ENCODE data around the gene LCE4A. TPM values are rescaled to one million over a fixed set of nuclear protein-coding genes. Genes with fewer than 3 reads are reported as not detected.
"Not testable (repeated sequence)": the region's sequence is repeated elsewhere in the genome, so short reads cannot be mapped to it uniquely, and the experiment has no call there.

LCE4A gene
- not detected for total RNA-seq
- long read RNA-seq, result 0 reads

GRCh38 chr1:152707860-152708259 lies at the start of gene LCE4A:
Gene LCE4A (plus strand): TSS chr1:152708160. CDS start chr1:152709076, 916 bp downstream.
- intact Hi-C loops (cut with DNase I), result no loop called here
- no peak for ATAC-seq
- no peak for DNase-seq (ENCODE audit: missing footprints)

- intact Hi-C loops (cut with DNase I), result no loop called here
- ATAC-seq, result no peak
- DNase-seq (ENCODE audit: missing footprints), result no peak
Observed at GRCh38 chr1:152658649-152659048, 49.3 kb upstream of the LCE4A start.

GRCh38 chr1:152663098-152663497 lies 44.9 kb upstream of the LCE4A start, which contains the start of gene LCE2D:
Gene LCE2D (plus strand): TSS chr1:152663380. CDS start chr1:152664106, 726 bp downstream.
- intact Hi-C loops (cut with DNase I), result no loop called here
- DNase-seq (ENCODE audit: missing footprints) (no peak), ATAC-seq (no peak)

GRCh38 chr1:152666171-152666570 lies 41.8 kb upstream of the LCE4A start:
- DNase-seq (ENCODE audit: missing footprints); ATAC-seq; intact Hi-C loops (cut with DNase I): not testable (repeated sequence)

- intact Hi-C loops (cut with DNase I), result no loop called here
- no peak for ATAC-seq
- no peak for DNase-seq (ENCODE audit: missing footprints)
Observed at GRCh38 chr1:152667648-152668047, 40.3 kb upstream of the LCE4A start.

GRCh38 chr1:152673016-152673415 lies 34.9 kb upstream of the LCE4A start:
- ATAC-seq (no peak), DNase-seq (ENCODE audit: missing footprints) (no peak)
- intact Hi-C loops (cut with DNase I), result no loop called here

GRCh38 chr1:152674983-152675382 lies 33.0 kb upstream of the LCE4A start, which contains the start of gene LCE2C:
Gene LCE2C (plus strand): TSS chr1:152675279. CDS start chr1:152676016, 737 bp downstream.
- ATAC-seq; DNase-seq (ENCODE audit: missing footprints); intact Hi-C loops (cut with DNase I): not testable (repeated sequence)

GRCh38 chr1:152679459-152679858 lies 28.5 kb upstream of the LCE4A start:
- DNase-seq (ENCODE audit: missing footprints) (no peak), ATAC-seq (peak; percentile 65)
- intact Hi-C loops (cut with DNase I), result no loop called here

- no peak for ATAC-seq
- DNase-seq (ENCODE audit: missing footprints), result no peak
- intact Hi-C loops (cut with DNase I), result no loop called here
Observed at GRCh38 chr1:152681616-152682015, 26.3 kb upstream of the LCE4A start.

- no peak for DNase-seq (ENCODE audit: missing footprints)
- no peak for ATAC-seq
- intact Hi-C loops (cut with DNase I), result no loop called here
Observed at GRCh38 chr1:152683846-152684245, 24.1 kb upstream of the LCE4A start.

- intact Hi-C loops (cut with DNase I); ATAC-seq: not testable (repeated sequence)
Observed at GRCh38 chr1:152685823-152686222, 22.1 kb upstream of the LCE4A start, which contains the start of gene LCE2B. Gene LCE2B (plus strand): TSS chr1:152686123. CDS start chr1:152686844, 721 bp downstream.

GRCh38 chr1:152697701-152698600 lies 10.0 kb upstream of the LCE4A start, which contains the start of gene LCE2A:
Gene LCE2A (plus strand): TSS chr1:152698345. CDS start chr1:152698902, 557 bp downstream.
- ATAC-seq (no peak), DNase-seq (ENCODE audit: missing footprints) (no peak)
- intact Hi-C loops (cut with DNase I), result no loop called here

More at GRCh38 chr1:152685823-152686222, 22.1 kb upstream of the LCE4A start, which contains the start of gene LCE2B:
- DNase-seq (ENCODE audit: missing footprints), result not testable (repeated sequence)

- DNase-seq (ENCODE audit: missing footprints) (no peak), ATAC-seq (no peak)
- intact Hi-C loops (cut with DNase I), result no loop called here
Observed at GRCh38 chr1:152699746-152700145, 8.2 kb upstream of the LCE4A start.

GRCh38 chr1:152718238-152718637 lies 10.3 kb downstream of the LCE4A start:
- intact Hi-C loops (cut with DNase I), result no loop called here
- DNase-seq (ENCODE audit: missing footprints) (no peak), ATAC-seq (no peak)

GRCh38 chr1:152725261-152725660 lies 17.3 kb downstream of the LCE4A start:
- DNase-seq (ENCODE audit: missing footprints), result no peak
- intact Hi-C loops (cut with DNase I), result no loop called here
- ATAC-seq, result no peak

- no peak for DNase-seq (ENCODE audit: missing footprints)
- intact Hi-C loops (cut with DNase I), result no loop called here
Observed at GRCh38 chr1:152728986-152729385, 21.0 kb downstream of the LCE4A start.

GRCh38 chr1:152735648-152736047 lies 27.7 kb downstream of the LCE4A start:
- intact Hi-C loops (cut with DNase I), result no loop called here
- no peak for DNase-seq (ENCODE audit: missing footprints)
- ATAC-seq, result no peak

More at GRCh38 chr1:152728986-152729385, 21.0 kb downstream of the LCE4A start:
- no peak for ATAC-seq

GRCh38 chr1:152737997-152738396 lies 30.0 kb downstream of the LCE4A start:
- DNase-seq (ENCODE audit: missing footprints) (no peak), ATAC-seq (no peak)
- intact Hi-C loops (cut with DNase I), result no loop called here

GRCh38 chr1:152739841-152740240 lies 31.9 kb downstream of the LCE4A start:
- intact Hi-C loops (cut with DNase I), result no loop called here
- ATAC-seq, result no peak
- no peak for DNase-seq (ENCODE audit: missing footprints)

GRCh38 chr1:152741656-152742055 lies 33.7 kb downstream of the LCE4A start:
- no peak for DNase-seq (ENCODE audit: missing footprints)
- intact Hi-C loops (cut with DNase I), result no loop called here
- no peak for ATAC-seq

All from Right ventricle myocardium inferior (tissue), 1 donor.